Suprapubic skin (tissue), 4 donors: ENCODE results near the gene CDC14A. TPM values are rescaled to one million over a fixed set of nuclear protein-coding genes. Genes with fewer than 3 reads are reported as not detected.

Source experiments
- DNase-seq, 2 donors: peaks; one replicate each; pipeline ENCODE4 v3.0.0-alpha.2; 2019; ENCODE audit warnings: low spot score in 2 of 2
- H3K27ac ChIP-seq: fragments of 200-600 bp; sonication (generic); one replicate; pipeline ENCODE4 v1.5.1; 2019
- H3K27me3 ChIP-seq: fragments of 200-600 bp; sonication (generic); one replicate; pipeline ENCODE4 v1.5.1; 2019
- H3K36me3 ChIP-seq: fragments of 200-600 bp; sonication (generic); one replicate; pipeline ENCODE4 v1.5.1; 2019
- H3K4me1 ChIP-seq: fragments of 200-600 bp; sonication (generic); one replicate; pipeline ENCODE4 v1.5.1; 2019
- H3K4me3 ChIP-seq: fragments of 200-600 bp; sonication (generic); one replicate; pipeline ENCODE4 v1.5.1; 2019; ENCODE audit warnings: mild to moderate bottlenecking
- H3K9me3 ChIP-seq: fragments of 200-600 bp; sonication (generic); one replicate; pipeline ENCODE4 v1.5.1; 2019
- EP300 ChIP-seq: sonication (generic); formaldehyde crosslinking; IDR thresholded peaks from one replicate; pipeline ENCODE4 v1.6.1; 2017; ENCODE audit warnings: antibody characterized with exemption
- POLR2A ChIP-seq, 2 donors: fragments of 450-650 bp; IDR thresholded peaks; one replicate each; pipeline ENCODE4 v1.6.1; 2017; ENCODE audit warnings: antibody characterized with exemption in 2 of 2, mild to moderate bottlenecking in 2 of 2, moderate library complexity in 2 of 2
- POLR2AphosphoS5 ChIP-seq, 3 donors: sonication (generic); formaldehyde crosslinking; IDR thresholded peaks; one replicate each; pipeline ENCODE4 v1.6.1; 2017; ENCODE audit warnings: antibody characterized with exemption in 3 of 3
- WGBS: methylation state at CpG from one replicate; pipeline ENCODE4 v1.1.5; 2018; 5-methylcytosine and 5-hydroxymethylcytosine counted together
- total RNA-seq, 4 donors: library from RNA; depleted of rRNA; stranded (reverse); fragments of >200 nt; gene quantifications; one replicate each; pipeline ENCODE4 v1.1.0, GENCODE V29; 2016
- TF ChIP-seq, protein P1 (sequence below), 2 donors: fragments of 200-600 bp in 1 of 2; fragments of 450-650 bp in 1 of 2; sonication (generic) in 1 of 2; IDR thresholded peaks; one replicate each; pipeline ENCODE4 v1.5.1; 2016 to 2019; ENCODE audit warnings: antibody characterized with exemption in 2 of 2, mild to moderate bottlenecking in 1 of 2, moderate library complexity in 1 of 2

Gene CDC14A
- total RNA-seq, 4 donors from 2014 or later = 9.9 to 22.8 (median 17.5) TPM

GRCh38 chr1:100423832-100424337 is 71.6 kb downstream of the CDC14A start:
- no peak for TF ChIP-seq EP300
- no peak for TF ChIP-seq POLR2AphosphoS5 (IDR thresholded peaks at IDR 0.05)
- TF ChIP-seq, protein P1, sequence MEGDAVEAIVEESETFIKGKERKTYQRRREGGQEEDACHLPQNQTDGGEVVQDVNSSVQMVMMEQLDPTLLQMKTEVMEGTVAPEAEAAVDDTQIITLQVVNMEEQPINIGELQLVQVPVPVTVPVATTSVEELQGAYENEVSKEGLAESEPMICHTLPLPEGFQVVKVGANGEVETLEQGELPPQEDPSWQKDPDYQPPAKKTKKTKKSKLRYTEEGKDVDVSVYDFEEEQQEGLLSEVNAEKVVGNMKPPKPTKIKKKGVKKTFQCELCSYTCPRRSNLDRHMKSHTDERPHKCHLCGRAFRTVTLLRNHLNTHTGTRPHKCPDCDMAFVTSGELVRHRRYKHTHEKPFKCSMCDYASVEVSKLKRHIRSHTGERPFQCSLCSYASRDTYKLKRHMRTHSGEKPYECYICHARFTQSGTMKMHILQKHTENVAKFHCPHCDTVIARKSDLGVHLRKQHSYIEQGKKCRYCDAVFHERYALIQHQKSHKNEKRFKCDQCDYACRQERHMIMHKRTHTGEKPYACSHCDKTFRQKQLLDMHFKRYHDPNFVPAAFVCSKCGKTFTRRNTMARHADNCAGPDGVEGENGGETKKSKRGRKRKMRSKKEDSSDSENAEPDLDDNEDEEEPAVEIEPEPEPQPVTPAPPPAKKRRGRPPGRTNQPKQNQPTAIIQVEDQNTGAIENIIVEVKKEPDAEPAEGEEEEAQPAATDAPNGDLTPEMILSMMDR (IDR thresholded peaks at IDR 0.05) = no peak
- TF ChIP-seq POLR2A (IDR thresholded peaks at IDR 0.05) = no peak
- Histone ChIP-seq H3K4me3 (no peak overlapping the region), H3K27ac (no peak overlapping the region), H3K36me3 (no peaks in the 10 kb centered on the region), H3K4me1 (no peaks in the 10 kb centered on the region), H3K9me3 (no peaks in the 10 kb centered on the region), H3K27me3 (no peaks in the 10 kb centered on the region)
- no peak for DNase-seq
- 88% methylated on average over 6 of the region's 6 CpGs for WGBS

- H3K4me1 ChIP-seq = no peaks in the 10 kb centered on the region
These were observed 75.9 kb downstream of the CDC14A start for GRCh38 chr1:100428160-100428559.

GRCh38 chr1:100430325-100430756 is 78.0 kb downstream of the CDC14A start:
- WGBS = 63% methylated on average over 2 of the region's 2 CpGs
- no peak overlapping the region for H3K27ac ChIP-seq
- DNase-seq = no peak
- no peaks in the 10 kb centered on the region for H3K4me1 ChIP-seq
- TF ChIP-seq, protein P1 (IDR thresholded peaks at IDR 0.05) = no peak
- TF ChIP-seq POLR2A (IDR thresholded peaks at IDR 0.05) = no peak
- TF ChIP-seq EP300 = no peak
- no peak for TF ChIP-seq POLR2AphosphoS5 (IDR thresholded peaks at IDR 0.05)
- no peaks in the 10 kb centered on the region for H3K27me3 ChIP-seq
- no peak overlapping the region for H3K4me3 ChIP-seq
- no peaks in the 10 kb centered on the region for H3K36me3 ChIP-seq
- no peaks in the 10 kb centered on the region for H3K9me3 ChIP-seq

More at GRCh38 chr1:100428160-100428559, 75.9 kb downstream of the CDC14A start:
- H3K9me3 ChIP-seq = no peaks in the 10 kb centered on the region
- H3K4me3 ChIP-seq = no peak overlapping the region
- no peak for TF ChIP-seq POLR2A (IDR thresholded peaks at IDR 0.05)
- no peak for DNase-seq
- no peak overlapping the region for H3K27ac ChIP-seq
- H3K36me3 ChIP-seq = no peaks in the 10 kb centered on the region
- H3K27me3 ChIP-seq = no peaks in the 10 kb centered on the region

GRCh38 chr1:100431954-100432353 is 79.6 kb downstream of the CDC14A start:
- 88% methylated on average over 2 of the region's 2 CpGs for WGBS
- no peaks in the 10 kb centered on the region for H3K9me3 ChIP-seq

GRCh38 chr1:100433563-100433962 is 81.3 kb downstream of the CDC14A start:
- Histone ChIP-seq H3K27me3 (no peaks in the 10 kb centered on the region), H3K4me1 (no peaks in the 10 kb centered on the region), H3K4me3 (no peak overlapping the region), H3K27ac (no peak overlapping the region), H3K36me3 (no peaks in the 10 kb centered on the region), H3K9me3 (no peaks in the 10 kb centered on the region)
- DNase-seq = no peak
- TF ChIP-seq POLR2A (IDR thresholded peaks at IDR 0.05) (no peak), EP300 (no peak), POLR2AphosphoS5 (IDR thresholded peaks at IDR 0.05) (no peak)
- TF ChIP-seq, protein P1 (IDR thresholded peaks at IDR 0.05) = no peak
- WGBS = 58% methylated on average over 1 of the region's 1 CpG

More at GRCh38 chr1:100431954-100432353, 79.6 kb downstream of the CDC14A start:
- DNase-seq = no peak
- H3K36me3 ChIP-seq = no peaks in the 10 kb centered on the region
- H3K27me3 ChIP-seq = no peaks in the 10 kb centered on the region
- H3K4me3 ChIP-seq = no peak overlapping the region
- H3K27ac ChIP-seq = no peak overlapping the region
- TF ChIP-seq POLR2AphosphoS5 (IDR thresholded peaks at IDR 0.05) (no peak), EP300 (no peak), POLR2A (IDR thresholded peaks at IDR 0.05) (no peak)
- TF ChIP-seq, protein P1 (IDR thresholded peaks at IDR 0.05) = no peak
- no peaks in the 10 kb centered on the region for H3K4me1 ChIP-seq

GRCh38 chr1:100434831-100435230 is 82.5 kb downstream of the CDC14A start:
- 93% methylated on average over 2 of the region's 2 CpGs for WGBS
- no peak overlapping the region for H3K4me3 ChIP-seq
- TF ChIP-seq POLR2AphosphoS5 (IDR thresholded peaks at IDR 0.05) (no peak), EP300 (no peak), POLR2A (IDR thresholded peaks at IDR 0.05) (no peak)
- TF ChIP-seq, protein P1 (IDR thresholded peaks at IDR 0.05) = no peak

More at GRCh38 chr1:100434831-100435230, 82.5 kb downstream of the CDC14A start:
- no peaks in the 10 kb centered on the region for H3K27me3 ChIP-seq
- no peaks in the 10 kb centered on the region for H3K36me3 ChIP-seq
- DNase-seq = no peak
- H3K4me1 ChIP-seq = no peaks in the 10 kb centered on the region
- H3K9me3 ChIP-seq = no peaks in the 10 kb centered on the region
- H3K27ac ChIP-seq = no peak overlapping the region
